ENCODE results near the gene CISH. TPM values are rescaled to one million over a fixed set of nuclear protein-coding genes. Genes with fewer than 3 reads are reported as not detected.

Gene CISH
- total and polyA plus RNA-seq, 2 of the 4 experiments (the other 2 are of a cell fraction): 0.90 to 4.0 TPM

GRCh38 chr3:50603261-50604109 lies 8.1 kb downstream of the CISH start:
- no peaks in the 10 kb centered on the region for H4K20me1 ChIP-seq (ENCODE audit: insufficient read depth, low read length)
- H3K56ac ChIP-seq (ENCODE audit: extremely low read depth, insufficient read depth, low read length): no peak overlapping the region
- no peak overlapping the region for H2BK15ac ChIP-seq (ENCODE audit: low read depth, low read length)
- H3K4me3 ChIP-seq (ENCODE audit: insufficient read depth, low read depth, low read length): no peak overlapping the region
- no peak overlapping the region for H3K18ac ChIP-seq (ENCODE audit: low read depth, low read length)
- ChIA-PET POLR2A (ENCODE audit: unreplicated experiment) (no interaction called here), CTCF (no interaction called here)
- no peaks in the 10 kb centered on the region for H3K27me3 ChIP-seq (ENCODE audit: control insufficient read depth, insufficient read depth, low read length)
- H3K14ac ChIP-seq (replicated peaks; ENCODE audit: low read depth, low read length): no peak overlapping the region
- H4K91ac ChIP-seq (ENCODE audit: insufficient read depth, low read depth, low read length): no peak overlapping the region
- dilution Hi-C loops (cut with HindIII; ENCODE audit: low sequenced_read_pairs, unreplicated experiment): no loop called here
- no peak overlapping the region for H3K4ac ChIP-seq (ENCODE audit: low read depth, low read length)
- no peak overlapping the region for H2BK5ac ChIP-seq (ENCODE audit: low read depth, low read length, poor library complexity, severe bottlenecking)
- H2AFZ ChIP-seq (replicated peaks; ENCODE audit: low read length, poor library complexity): peak overlapping the region; percentile 50
- no TSS peak for BruUV-seq (replicated peaks)
- no peak overlapping the region for H3K27ac ChIP-seq (ENCODE audit: insufficient read depth, low read length)
- H2BK120ac ChIP-seq (ENCODE audit: low read depth, low read length): no peak overlapping the region
- DNase-seq (no peak), ATAC-seq (ENCODE audit: low read depth) (no peak)
- H3K9me1 ChIP-seq (ENCODE audit: insufficient read depth, low read length): peaks cover 24% of the 10 kb centered on the region
- no peak overlapping the region for H4K8ac ChIP-seq (ENCODE audit: low read depth in 2 of 2, low read length in 2 of 2)
- peak overlapping the region; percentile 36; the same call in 1 of the 2 replicates for H2BK20ac ChIP-seq (ENCODE audit: low read depth, low read length)
- in situ Hi-C loops (cut with MboI; ENCODE audit: low sequenced_read_pairs): loop anchor here (25.0 kb wide), 1 partner anchor 1084 kb away; no protein-coding TSS in a partner anchor
- H4K5ac ChIP-seq (ENCODE audit: low read depth, low read length): no peak overlapping the region
- no peak overlapping the region for H3K4me2 ChIP-seq (ENCODE audit: low read depth, low read length)
- peak overlapping the region; percentile 26; the same call in 1 of the 2 replicates for H3K23ac ChIP-seq (ENCODE audit: low read depth, low read length)
- H3K4me1 ChIP-seq (ENCODE audit: control insufficient read depth, insufficient read depth, low read length): peaks cover 22% of the 10 kb centered on the region
- WGBS, 2 experiments (ENCODE audit: extremely low coverage in 2 of 2, insufficient read length in 1 of 2): 100% methylated on average over 1 of the region's 4 CpGs; no CpG with 5 or more reads in 1 of the 2 experiments
- H2AK9ac ChIP-seq (replicated peaks; ENCODE audit: low read depth, low read length, poor library complexity): peak overlapping the region; percentile 53
- intact Hi-C loops (cut with micrococcal nuclease): no loop called here
- TF ChIP-seq POLR2A (IDR thresholded peaks at IDR 0.05; ENCODE audit: low read depth, low read length): no peak
- no peak for TF ChIP-seq SMC3 (IDR thresholded peaks at IDR 0.05; ENCODE audit: low read depth, low read length)
- no peak for TF ChIP-seq CHD1 (IDR thresholded peaks at IDR 0.05; ENCODE audit: low read depth, low read length)
- no peak for TF ChIP-seq RFX5 (IDR thresholded peaks at IDR 0.05; ENCODE audit: low read depth, low read length)
- TF ChIP-seq FOS (IDR thresholded peaks at IDR 0.05; ENCODE audit: low read depth, low read length): no peak
- no peak for TF ChIP-seq MAZ (IDR thresholded peaks at IDR 0.05; ENCODE audit: borderline replicate concordance, low read depth, low read length)
- no peak for TF ChIP-seq MAFK (IDR thresholded peaks at IDR 0.05; ENCODE audit: low read depth, low read length)
- TF ChIP-seq, protein P1, sequence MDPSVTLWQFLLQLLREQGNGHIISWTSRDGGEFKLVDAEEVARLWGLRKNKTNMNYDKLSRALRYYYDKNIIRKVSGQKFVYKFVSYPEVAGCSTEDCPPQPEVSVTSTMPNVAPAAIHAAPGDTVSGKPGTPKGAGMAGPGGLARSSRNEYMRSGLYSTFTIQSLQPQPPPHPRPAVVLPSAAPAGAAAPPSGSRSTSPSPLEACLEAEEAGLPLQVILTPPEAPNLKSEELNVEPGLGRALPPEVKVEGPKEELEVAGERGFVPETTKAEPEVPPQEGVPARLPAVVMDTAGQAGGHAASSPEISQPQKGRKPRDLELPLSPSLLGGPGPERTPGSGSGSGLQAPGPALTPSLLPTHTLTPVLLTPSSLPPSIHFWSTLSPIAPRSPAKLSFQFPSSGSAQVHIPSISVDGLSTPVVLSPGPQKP (IDR thresholded peaks at IDR 0.05; ENCODE audit: borderline replicate concordance, low read depth, low read length): no peak
- peaks cover 0 to 4% of the 10 kb centered on the region in 2 experiments; a peak in 1 of 4 replicates for H3K79me1 ChIP-seq (ENCODE audit: low read depth in 1 of 2, low read length in 2 of 2)
- peaks cover 28% of the 10 kb centered on the region; the same call in 1 of the 2 replicates for H3K36me3 ChIP-seq (ENCODE audit: control insufficient read depth, insufficient read depth, low read length)
- H3K9me3 ChIP-seq (ENCODE audit: control insufficient read depth, insufficient read depth, low read length): no peaks in the 10 kb centered on the region
- no peak overlapping the region for H3K9ac ChIP-seq (ENCODE audit: low read depth, low read length)
- no peak overlapping the region for H2AK5ac ChIP-seq (ENCODE audit: low read depth, low read length)
